ENCODE results near the gene TACC2. TPM values are rescaled to one million over a fixed set of nuclear protein-coding genes. Genes with fewer than 3 reads are reported as not detected.

Gene TACC2
- total and polyA plus RNA-seq, 9 of the 15 experiments (the other 6 are each of a cell fraction or from before 2014, with no cell fraction given), result under 0.01 to 0.35 (median 0.03) TPM; not detected in 6

DNA sequence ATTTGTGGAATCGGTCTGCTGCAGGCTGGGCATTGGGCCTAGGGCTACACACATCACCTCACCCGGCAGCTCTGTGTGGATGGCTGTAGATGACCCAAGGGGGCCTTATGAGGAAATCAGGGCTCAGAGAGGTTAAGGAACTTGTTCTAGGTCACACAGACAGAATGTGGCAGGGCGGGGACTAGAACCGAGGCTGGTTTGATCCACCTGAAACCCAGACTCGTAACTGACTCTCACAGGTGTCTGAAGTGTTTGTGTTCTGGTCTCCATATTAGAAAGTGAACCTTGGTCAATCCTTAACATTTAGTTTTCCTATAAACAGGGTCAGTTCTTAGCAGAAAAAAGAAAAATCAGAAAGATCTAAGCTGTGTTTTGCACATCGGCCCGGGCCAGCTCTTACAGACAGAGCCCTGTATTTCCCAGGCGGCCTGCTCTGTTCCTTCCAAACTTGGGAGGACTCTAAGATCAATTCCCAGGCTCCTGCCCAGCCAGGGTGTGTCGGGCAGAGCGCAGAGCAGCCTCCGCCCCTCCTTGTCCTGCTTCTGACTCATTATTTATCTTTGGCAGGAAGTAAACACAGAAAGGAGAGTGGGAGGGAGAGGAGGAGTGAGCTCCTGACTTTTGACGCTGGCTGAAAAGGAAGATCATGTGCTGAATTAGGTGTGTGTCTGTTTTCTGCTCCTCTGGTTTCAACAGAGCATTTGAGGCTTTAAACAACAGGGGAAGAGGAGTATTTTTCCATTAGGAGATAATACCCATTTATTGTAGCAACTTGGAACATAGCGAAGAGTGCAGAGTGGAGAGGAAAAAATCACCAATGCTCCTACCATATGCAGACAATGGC lies 74.1 kb downstream of the TACC2 start (continued):
- TF ChIP-seq, protein P1, sequence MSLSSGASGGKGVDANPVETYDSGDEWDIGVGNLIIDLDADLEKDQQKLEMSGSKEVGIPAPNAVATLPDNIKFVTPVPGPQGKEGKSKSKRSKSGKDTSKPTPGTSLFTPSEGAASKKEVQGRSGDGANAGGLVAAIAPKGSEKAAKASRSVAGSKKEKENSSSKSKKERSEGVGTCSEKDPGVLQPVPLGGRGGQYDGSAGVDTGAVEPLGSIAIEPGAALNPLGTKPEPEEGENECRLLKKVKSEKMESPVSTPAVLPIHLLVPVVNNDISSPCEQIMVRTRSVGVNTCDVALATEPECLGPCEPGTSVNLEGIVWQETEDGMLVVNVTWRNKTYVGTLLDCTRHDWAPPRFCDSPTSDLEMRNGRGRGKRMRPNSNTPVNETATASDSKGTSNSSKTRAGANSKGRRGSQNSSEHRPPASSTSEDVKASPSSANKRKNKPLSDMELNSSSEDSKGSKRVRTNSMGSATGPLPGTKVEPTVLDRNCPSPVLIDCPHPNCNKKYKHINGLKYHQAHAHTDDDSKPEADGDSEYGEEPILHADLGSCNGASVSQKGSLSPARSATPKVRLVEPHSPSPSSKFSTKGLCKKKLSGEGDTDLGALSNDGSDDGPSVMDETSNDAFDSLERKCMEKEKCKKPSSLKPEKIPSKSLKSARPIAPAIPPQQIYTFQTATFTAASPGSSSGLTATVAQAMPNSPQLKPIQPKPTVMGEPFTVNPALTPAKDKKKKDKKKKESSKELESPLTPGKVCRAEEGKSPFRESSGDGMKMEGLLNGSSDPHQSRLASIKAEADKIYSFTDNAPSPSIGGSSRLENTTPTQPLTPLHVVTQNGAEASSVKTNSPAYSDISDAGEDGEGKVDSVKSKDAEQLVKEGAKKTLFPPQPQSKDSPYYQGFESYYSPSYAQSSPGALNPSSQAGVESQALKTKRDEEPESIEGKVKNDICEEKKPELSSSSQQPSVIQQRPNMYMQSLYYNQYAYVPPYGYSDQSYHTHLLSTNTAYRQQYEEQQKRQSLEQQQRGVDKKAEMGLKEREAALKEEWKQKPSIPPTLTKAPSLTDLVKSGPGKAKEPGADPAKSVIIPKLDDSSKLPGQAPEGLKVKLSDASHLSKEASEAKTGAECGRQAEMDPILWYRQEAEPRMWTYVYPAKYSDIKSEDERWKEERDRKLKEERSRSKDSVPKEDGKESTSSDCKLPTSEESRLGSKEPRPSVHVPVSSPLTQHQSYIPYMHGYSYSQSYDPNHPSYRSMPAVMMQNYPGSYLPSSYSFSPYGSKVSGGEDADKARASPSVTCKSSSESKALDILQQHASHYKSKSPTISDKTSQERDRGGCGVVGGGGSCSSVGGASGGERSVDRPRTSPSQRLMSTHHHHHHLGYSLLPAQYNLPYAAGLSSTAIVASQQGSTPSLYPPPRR (CRISPR knock-in tag; IDR thresholded peaks at IDR 0.05; ENCODE audit: borderline replicate concordance), result no peak
- TF ChIP-seq JUND (IDR thresholded peaks at IDR 0.05; ENCODE audit: borderline replicate concordance, low read depth, low read length) (peak; percentile 96), JUND (tag; IDR thresholded peaks at IDR 0.05; ENCODE audit: borderline replicate concordance, low read depth, low read length) (peak; percentile 94; the same call in 2 of the 3 replicates), TCFL5 (CRISPR knock-in tag; conservative IDR thresholded peaks at IDR 0.05) (no peak), HDAC3 (IDR thresholded peaks at IDR 0.05; ENCODE audit: borderline replicate concordance, partially characterized antibody) (no peak), MYC (IDR thresholded peaks at IDR 0.05; ENCODE audit: low read depth, low read length) (peak; percentile 35; the same call in 1 of the 2 replicates), MYC (CRISPR knock-in tag; IDR thresholded peaks at IDR 0.05; ENCODE audit: borderline replicate concordance, low read depth) (no peak), ELF1 (tag; IDR thresholded peaks at IDR 0.05) (peak; percentile 42; the same call in 1 of the 2 replicates), FOS (IDR thresholded peaks at IDR 0.05; ENCODE audit: extremely low read depth, insufficient read length) (peak; percentile 34), JUN (IDR thresholded peaks at IDR 0.05; ENCODE audit: borderline replicate concordance, low read depth, low read length) (peak; percentile 91), JUN (CRISPR knock-in tag; IDR thresholded peaks at IDR 0.05; ENCODE audit: borderline replicate concordance) (no peak), TEAD4 (IDR thresholded peaks at IDR 0.05; ENCODE audit: low read length) (no peak), TEAD4 (CRISPR knock-in tag; IDR thresholded peaks at IDR 0.05; ENCODE audit: borderline replicate concordance) (no peak), ZC3H11A (IDR thresholded peaks at IDR 0.05; ENCODE audit: low read depth, low read length) (no peak), CTBP1 (IDR thresholded peaks at IDR 0.05; ENCODE audit: borderline replicate concordance) (peak; percentile 65), IRF2 (CRISPR knock-in tag; IDR thresholded peaks at IDR 0.05) (no peak), FOXA3 (CRISPR knock-in tag; conservative IDR thresholded peaks at IDR 0.05 in 1 of 2, IDR thresholded peaks at IDR 0.05 in 1 of 2) (peak; percentile 91 to 93), BHLHE40 (IDR thresholded peaks at IDR 0.05; ENCODE audit: low read length) (peak; percentile 84), ZNF263 (CRISPR knock-in tag; IDR thresholded peaks at IDR 0.05; ENCODE audit: borderline replicate concordance) (peak; percentile 44; the same call in 1 of the 2 replicates)
- TF ChIP-seq, protein P2, sequence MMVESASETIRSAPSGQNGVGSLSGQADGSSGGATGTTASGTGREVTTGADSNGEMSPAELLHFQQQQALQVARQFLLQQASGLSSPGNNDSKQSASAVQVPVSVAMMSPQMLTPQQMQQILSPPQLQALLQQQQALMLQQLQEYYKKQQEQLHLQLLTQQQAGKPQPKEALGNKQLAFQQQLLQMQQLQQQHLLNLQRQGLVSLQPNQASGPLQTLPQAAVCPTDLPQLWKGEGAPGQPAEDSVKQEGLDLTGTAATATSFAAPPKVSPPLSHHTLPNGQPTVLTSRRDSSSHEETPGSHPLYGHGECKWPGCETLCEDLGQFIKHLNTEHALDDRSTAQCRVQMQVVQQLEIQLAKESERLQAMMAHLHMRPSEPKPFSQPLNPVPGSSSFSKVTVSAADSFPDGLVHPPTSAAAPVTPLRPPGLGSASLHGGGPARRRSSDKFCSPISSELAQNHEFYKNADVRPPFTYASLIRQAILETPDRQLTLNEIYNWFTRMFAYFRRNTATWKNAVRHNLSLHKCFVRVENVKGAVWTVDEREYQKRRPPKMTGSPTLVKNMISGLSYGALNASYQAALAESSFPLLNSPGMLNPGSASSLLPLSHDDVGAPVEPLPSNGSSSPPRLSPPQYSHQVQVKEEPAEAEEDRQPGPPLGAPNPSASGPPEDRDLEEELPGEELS (CRISPR knock-in tag; IDR thresholded peaks at IDR 0.05; ENCODE audit: borderline replicate concordance), result peak; percentile 79; the same call in 1 of the 2 replicates
